HEK293 (cell line): Measurements from ENCODE around the gene DDX20.

Experiments
- CTCF ChIA-PET: fragments of 350-600 bp; formaldehyde crosslinking; extraction: SDS; loops from one replicate; lab custom pipeline; 2021; ENCODE audit warnings: antibody characterized with exemption; lab: Yijun Ruan, JAX
- POLR2A ChIA-PET: fragments of 300-600 bp; formaldehyde crosslinking; extraction: SDS; loops from one replicate; lab custom pipeline; 2020; ENCODE audit warnings: antibody characterized with exemption, inconsistent platforms; lab: Yijun Ruan, JAX
- H3K27ac ChIP-seq: fragments of 200-500 bp; sonication (Bioruptor generic); 2 replicates; pipeline ENCODE4 v1.5.1; 2014; ENCODE audit warnings: low read depth, low read length, control low read depth, inconsistent platforms; ENCODE audit errors: extremely low read depth
- H3K36me3 ChIP-seq, 2 experiments: fragments of 200-500 bp in 1 of 2; sonication (Bioruptor generic) in 1 of 2; 1 replicate in 1 of 2; 2 replicates in 1 of 2; pipeline ENCODE4 v1.5.1; 2014 to 2017; ENCODE audit warnings: inconsistent platforms in 2 of 2, low read length in 2 of 2; ENCODE audit not compliant: control insufficient read depth in 2 of 2, insufficient read depth in 1 of 2
- H3K4me1 ChIP-seq: fragments of 200-500 bp; sonication (Bioruptor generic); 2 replicates; pipeline ENCODE4 v1.5.1; 2014; ENCODE audit warnings: mild to moderate bottlenecking, low read length, inconsistent platforms; ENCODE audit not compliant: control insufficient read depth, insufficient read depth
- H3K4me3 ChIP-seq: 2 replicates; pipeline ENCODE4 v1.5.1; 2011; ENCODE audit warnings: low read depth, mild to moderate bottlenecking, control low read depth, low read length, moderate library complexity
- H3K9me3 ChIP-seq: fragments of 200-500 bp; sonication (Bioruptor generic); 2 replicates; pipeline ENCODE4 v1.5.1; 2014; ENCODE audit warnings: low read depth, low read length, inconsistent platforms; ENCODE audit not compliant: control insufficient read depth, insufficient read depth
- GFI1B ChIP-seq: fragments of 450-650 bp; formaldehyde crosslinking; IDR thresholded peaks from 2 replicates; pipeline ENCODE4 v1.5.1; 2016; ENCODE audit warnings: missing biosample characterization, missing genetic modification characterization
- GLI4 ChIP-seq: fragments of 450-650 bp; formaldehyde crosslinking; IDR thresholded peaks from 2 replicates; pipeline ENCODE4 v1.5.1; 2016; ENCODE audit warnings: missing biosample characterization, missing genetic modification characterization
- KLF16 ChIP-seq: fragments of 450-650 bp; formaldehyde crosslinking; IDR thresholded peaks from 2 replicates; pipeline ENCODE4 v1.5.1; 2017; ENCODE audit warnings: missing biosample characterization, missing genetic modification characterization
- MZF1 ChIP-seq: fragments of 450-650 bp; formaldehyde crosslinking; IDR thresholded peaks from 2 replicates; pipeline ENCODE4 v1.5.1; 2017; ENCODE audit warnings: missing biosample characterization, missing genetic modification characterization, borderline replicate concordance
- SALL2 ChIP-seq: fragments of 450-650 bp; formaldehyde crosslinking; IDR thresholded peaks from 2 replicates; pipeline ENCODE4 v1.5.0; 2017; ENCODE audit warnings: missing biosample characterization, mild to moderate bottlenecking, missing genetic modification characterization, borderline replicate concordance
- ZNF138 ChIP-seq: fragments of 450-650 bp; formaldehyde crosslinking; IDR thresholded peaks from 2 replicates; pipeline ENCODE4 v1.5.1; 2016; ENCODE audit warnings: missing biosample characterization, missing genetic modification characterization, borderline replicate concordance
- ZNF354C ChIP-seq: fragments of 450-650 bp; formaldehyde crosslinking; IDR thresholded peaks from 2 replicates; pipeline ENCODE4 v1.5.1; 2016; ENCODE audit warnings: missing biosample characterization, missing genetic modification characterization, low read depth, borderline replicate concordance
- ZNF394 ChIP-seq: fragments of 450-650 bp; formaldehyde crosslinking; IDR thresholded peaks from 2 replicates; pipeline ENCODE4 v1.5.1; 2016; ENCODE audit warnings: missing biosample characterization, missing genetic modification characterization, mild to moderate bottlenecking, moderate library complexity, borderline replicate concordance
- ZNF416 ChIP-seq: fragments of 450-650 bp; formaldehyde crosslinking; IDR thresholded peaks from 2 replicates; pipeline ENCODE4 v1.5.1; 2016; ENCODE audit warnings: missing biosample characterization, missing genetic modification characterization
- ZNF510 ChIP-seq: fragments of 450-650 bp; formaldehyde crosslinking; IDR thresholded peaks from 2 replicates; pipeline ENCODE4 v1.5.1; 2018; ENCODE audit warnings: mild to moderate bottlenecking, missing genetic modification characterization, missing biosample characterization; ENCODE audit not compliant: insufficient replicate concordance
- ZNF664 ChIP-seq: fragments of 450-650 bp; formaldehyde crosslinking; IDR thresholded peaks from 2 replicates; pipeline ENCODE4 v1.5.1; 2016; ENCODE audit warnings: missing biosample characterization, missing genetic modification characterization
- ZNF777 ChIP-seq: fragments of 450-650 bp; formaldehyde crosslinking; IDR thresholded peaks from 2 replicates; pipeline ENCODE4 v1.5.1; 2017; ENCODE audit warnings: missing biosample characterization, missing genetic modification characterization, borderline replicate concordance
- TF ChIP-seq, protein P1 (sequence below): fragments of 450-650 bp; formaldehyde crosslinking; IDR thresholded peaks from 2 replicates; pipeline ENCODE4 v1.5.1; 2017; ENCODE audit warnings: missing biosample characterization, missing genetic modification characterization
- TF ChIP-seq, protein P2 (sequence below): fragments of 450-650 bp; formaldehyde crosslinking; IDR thresholded peaks from 2 replicates; pipeline ENCODE4 v1.5.1; 2016; ENCODE audit warnings: missing biosample characterization, missing genetic modification characterization
- TF ChIP-seq, protein P3 (sequence below): fragments of 450-650 bp; formaldehyde crosslinking; IDR thresholded peaks from 2 replicates; pipeline ENCODE4 v1.5.1; 2016; ENCODE audit warnings: missing biosample characterization, missing genetic modification characterization
- TF ChIP-seq, protein P4 (sequence below): fragments of 450-650 bp; formaldehyde crosslinking; IDR thresholded peaks from 2 replicates; pipeline ENCODE4 v1.5.1; 2016; ENCODE audit warnings: missing biosample characterization, missing genetic modification characterization, low read depth
- TF ChIP-seq, protein P5 (sequence below): fragments of 450-650 bp; formaldehyde crosslinking; IDR thresholded peaks from 2 replicates; pipeline ENCODE4 v1.5.1; 2016; ENCODE audit warnings: missing biosample characterization, missing genetic modification characterization
- TF ChIP-seq, protein P6 (sequence below): fragments of 450-650 bp; formaldehyde crosslinking; IDR thresholded peaks from 2 replicates; pipeline ENCODE4; 2016; ENCODE audit warnings: missing biosample characterization, missing genetic modification characterization
- TF ChIP-seq, protein P7 (sequence below): fragments of 450-650 bp; IDR thresholded peaks from 2 replicates; pipeline ENCODE4 v1.5.1; 2018; ENCODE audit warnings: missing biosample characterization, missing genetic modification characterization

Gene DDX20

DNA sequence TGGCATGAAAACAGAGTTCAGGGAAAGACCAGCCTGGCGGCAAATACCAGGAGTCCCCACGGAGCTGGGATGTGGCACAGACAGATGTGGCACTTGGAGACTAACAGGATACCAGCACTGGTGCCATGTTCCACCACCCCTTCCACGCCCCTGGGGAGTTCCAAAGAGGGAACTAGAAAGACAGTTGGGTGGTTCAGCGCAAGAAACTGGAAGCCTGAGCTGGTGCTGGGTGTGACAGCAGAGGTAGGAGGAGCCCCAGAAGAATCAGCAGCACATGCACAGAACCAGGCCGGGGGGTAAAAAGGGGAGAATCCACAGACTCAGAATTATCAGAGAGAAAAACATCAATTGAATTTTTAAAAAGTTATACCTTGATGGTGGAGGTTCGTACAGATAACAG, 22.4 kb downstream of the DDX20 start:
- ChIA-PET POLR2A (no interaction called here), CTCF (interaction anchor here (0.6 to 1.6 kb wide), 2 partner anchors 9 to 41 kb away, joined by 4 to 5 read pairs; no protein-coding TSS in a partner anchor)
- H3K4me1 ChIP-seq: no peaks in the 10 kb centered on the region
- H3K9me3 ChIP-seq: no peaks in the 10 kb centered on the region
- TF ChIP-seq, protein P1, sequence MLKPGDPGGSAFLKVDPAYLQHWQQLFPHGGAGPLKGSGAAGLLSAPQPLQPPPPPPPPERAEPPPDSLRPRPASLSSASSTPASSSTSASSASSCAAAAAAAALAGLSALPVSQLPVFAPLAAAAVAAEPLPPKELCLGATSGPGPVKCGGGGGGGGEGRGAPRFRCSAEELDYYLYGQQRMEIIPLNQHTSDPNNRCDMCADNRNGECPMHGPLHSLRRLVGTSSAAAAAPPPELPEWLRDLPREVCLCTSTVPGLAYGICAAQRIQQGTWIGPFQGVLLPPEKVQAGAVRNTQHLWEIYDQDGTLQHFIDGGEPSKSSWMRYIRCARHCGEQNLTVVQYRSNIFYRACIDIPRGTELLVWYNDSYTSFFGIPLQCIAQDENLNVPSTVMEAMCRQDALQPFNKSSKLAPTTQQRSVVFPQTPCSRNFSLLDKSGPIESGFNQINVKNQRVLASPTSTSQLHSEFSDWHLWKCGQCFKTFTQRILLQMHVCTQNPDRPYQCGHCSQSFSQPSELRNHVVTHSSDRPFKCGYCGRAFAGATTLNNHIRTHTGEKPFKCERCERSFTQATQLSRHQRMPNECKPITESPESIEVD (tag by site-specific recombination): no peak
- TF ChIP-seq GLI4 (tag by site-specific recombination): no peak
- no peak for TF ChIP-seq ZNF138 (tag by site-specific recombination)
- TF ChIP-seq SALL2 (tag by site-specific recombination): no peak
- no peak for TF ChIP-seq ZNF394 (tag by site-specific recombination)
- no peak for TF ChIP-seq ZNF664 (tag by site-specific recombination)
- H3K4me3 ChIP-seq: no peak overlapping the region
- no peaks in the 10 kb centered on the region for H3K36me3 ChIP-seq
- no peak overlapping the region for H3K27ac ChIP-seq

DNA sequence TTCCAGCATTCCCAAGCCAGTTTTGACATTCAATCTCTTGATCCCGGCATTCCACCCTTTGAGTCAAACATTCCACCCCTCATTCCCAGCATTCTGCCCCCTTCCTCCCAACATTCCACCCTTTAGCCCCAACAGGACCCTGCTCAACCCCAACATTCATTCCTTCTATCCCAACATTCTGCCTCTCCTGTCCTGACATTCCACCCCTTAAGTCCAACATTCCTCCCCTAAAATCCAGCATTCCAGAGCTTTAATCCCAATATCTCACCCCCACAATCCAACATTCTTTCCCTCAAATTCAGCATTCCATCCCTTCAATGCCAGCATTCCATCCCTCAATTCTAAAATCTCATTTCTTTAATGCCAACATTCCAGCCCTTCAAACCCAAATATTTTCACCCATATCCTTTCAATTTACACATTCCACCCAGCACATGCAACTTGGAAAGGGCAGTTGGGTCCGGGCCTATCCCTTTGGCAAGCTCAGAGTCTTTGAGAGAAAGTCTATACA, 22.9 kb downstream of the DDX20 start:
- Histone ChIP-seq H3K4me1 (no peaks in the 10 kb centered on the region), H3K4me3 (no peak overlapping the region), H3K36me3 (no peaks in the 10 kb centered on the region), H3K9me3 (no peaks in the 10 kb centered on the region), H3K27ac (no peak overlapping the region)
- ChIA-PET POLR2A (no interaction called here), CTCF (interaction anchor here (0.6 to 1.6 kb wide), 2 partner anchors 9 to 40 kb away, joined by 4 to 5 read pairs; no protein-coding TSS in a partner anchor)
- TF ChIP-seq, protein P2, sequence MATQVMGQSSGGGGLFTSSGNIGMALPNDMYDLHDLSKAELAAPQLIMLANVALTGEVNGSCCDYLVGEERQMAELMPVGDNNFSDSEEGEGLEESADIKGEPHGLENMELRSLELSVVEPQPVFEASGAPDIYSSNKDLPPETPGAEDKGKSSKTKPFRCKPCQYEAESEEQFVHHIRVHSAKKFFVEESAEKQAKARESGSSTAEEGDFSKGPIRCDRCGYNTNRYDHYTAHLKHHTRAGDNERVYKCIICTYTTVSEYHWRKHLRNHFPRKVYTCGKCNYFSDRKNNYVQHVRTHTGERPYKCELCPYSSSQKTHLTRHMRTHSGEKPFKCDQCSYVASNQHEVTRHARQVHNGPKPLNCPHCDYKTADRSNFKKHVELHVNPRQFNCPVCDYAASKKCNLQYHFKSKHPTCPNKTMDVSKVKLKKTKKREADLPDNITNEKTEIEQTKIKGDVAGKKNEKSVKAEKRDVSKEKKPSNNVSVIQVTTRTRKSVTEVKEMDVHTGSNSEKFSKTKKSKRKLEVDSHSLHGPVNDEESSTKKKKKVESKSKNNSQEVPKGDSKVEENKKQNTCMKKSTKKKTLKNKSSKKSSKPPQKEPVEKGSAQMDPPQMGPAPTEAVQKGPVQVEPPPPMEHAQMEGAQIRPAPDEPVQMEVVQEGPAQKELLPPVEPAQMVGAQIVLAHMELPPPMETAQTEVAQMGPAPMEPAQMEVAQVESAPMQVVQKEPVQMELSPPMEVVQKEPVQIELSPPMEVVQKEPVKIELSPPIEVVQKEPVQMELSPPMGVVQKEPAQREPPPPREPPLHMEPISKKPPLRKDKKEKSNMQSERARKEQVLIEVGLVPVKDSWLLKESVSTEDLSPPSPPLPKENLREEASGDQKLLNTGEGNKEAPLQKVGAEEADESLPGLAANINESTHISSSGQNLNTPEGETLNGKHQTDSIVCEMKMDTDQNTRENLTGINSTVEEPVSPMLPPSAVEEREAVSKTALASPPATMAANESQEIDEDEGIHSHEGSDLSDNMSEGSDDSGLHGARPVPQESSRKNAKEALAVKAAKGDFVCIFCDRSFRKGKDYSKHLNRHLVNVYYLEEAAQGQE (tag by site-specific recombination): no peak
- no peak for TF ChIP-seq ZNF510 (tag by site-specific recombination)
- TF ChIP-seq, protein P3, sequence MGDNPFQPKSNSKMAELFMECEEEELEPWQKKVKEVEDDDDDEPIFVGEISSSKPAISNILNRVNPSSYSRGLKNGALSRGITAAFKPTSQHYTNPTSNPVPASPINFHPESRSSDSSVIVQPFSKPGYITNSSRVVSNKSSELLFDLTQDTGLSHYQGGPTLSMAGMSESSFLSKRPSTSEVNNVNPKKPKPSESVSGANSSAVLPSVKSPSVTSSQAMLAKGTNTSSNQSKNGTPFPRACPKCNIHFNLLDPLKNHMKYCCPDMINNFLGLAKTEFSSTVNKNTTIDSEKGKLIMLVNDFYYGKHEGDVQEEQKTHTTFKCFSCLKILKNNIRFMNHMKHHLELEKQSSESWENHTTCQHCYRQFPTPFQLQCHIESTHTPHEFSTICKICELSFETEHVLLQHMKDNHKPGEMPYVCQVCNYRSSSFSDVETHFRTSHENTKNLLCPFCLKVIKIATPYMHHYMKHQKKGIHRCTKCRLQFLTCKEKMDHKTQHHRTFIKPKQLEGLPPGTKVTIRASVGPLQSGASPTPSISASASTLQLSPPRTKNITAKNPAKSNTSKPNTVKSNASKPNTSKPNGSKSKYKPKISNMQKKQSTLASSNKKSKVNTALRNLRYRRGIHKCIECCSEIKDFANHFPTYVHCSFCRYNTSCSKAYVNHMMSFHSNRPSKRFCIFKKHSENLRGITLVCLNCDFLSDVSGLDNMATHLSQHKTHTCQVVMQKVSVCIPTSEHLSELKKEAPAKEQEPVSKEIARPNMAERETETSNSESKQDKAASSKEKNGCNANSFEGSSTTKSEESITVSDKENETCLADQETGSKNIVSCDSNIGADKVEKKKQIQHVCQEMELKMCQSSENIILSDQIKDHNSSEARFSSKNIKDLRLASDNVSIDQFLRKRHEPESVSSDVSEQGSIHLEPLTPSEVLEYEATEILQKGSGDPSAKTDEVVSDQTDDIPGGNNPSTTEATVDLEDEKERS (tag by site-specific recombination): no peak
- TF ChIP-seq, protein P4, sequence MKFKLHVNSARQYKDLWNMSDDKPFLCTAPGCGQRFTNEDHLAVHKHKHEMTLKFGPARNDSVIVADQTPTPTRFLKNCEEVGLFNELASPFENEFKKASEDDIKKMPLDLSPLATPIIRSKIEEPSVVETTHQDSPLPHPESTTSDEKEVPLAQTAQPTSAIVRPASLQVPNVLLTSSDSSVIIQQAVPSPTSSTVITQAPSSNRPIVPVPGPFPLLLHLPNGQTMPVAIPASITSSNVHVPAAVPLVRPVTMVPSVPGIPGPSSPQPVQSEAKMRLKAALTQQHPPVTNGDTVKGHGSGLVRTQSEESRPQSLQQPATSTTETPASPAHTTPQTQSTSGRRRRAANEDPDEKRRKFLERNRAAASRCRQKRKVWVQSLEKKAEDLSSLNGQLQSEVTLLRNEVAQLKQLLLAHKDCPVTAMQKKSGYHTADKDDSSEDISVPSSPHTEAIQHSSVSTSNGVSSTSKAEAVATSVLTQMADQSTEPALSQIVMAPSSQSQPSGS (tag by site-specific recombination): no peak
- no peak for TF ChIP-seq MZF1 (tag by site-specific recombination)
- TF ChIP-seq ZNF354C: no peak
- TF ChIP-seq GFI1B (tag by site-specific recombination): no peak
- TF ChIP-seq, protein P5, sequence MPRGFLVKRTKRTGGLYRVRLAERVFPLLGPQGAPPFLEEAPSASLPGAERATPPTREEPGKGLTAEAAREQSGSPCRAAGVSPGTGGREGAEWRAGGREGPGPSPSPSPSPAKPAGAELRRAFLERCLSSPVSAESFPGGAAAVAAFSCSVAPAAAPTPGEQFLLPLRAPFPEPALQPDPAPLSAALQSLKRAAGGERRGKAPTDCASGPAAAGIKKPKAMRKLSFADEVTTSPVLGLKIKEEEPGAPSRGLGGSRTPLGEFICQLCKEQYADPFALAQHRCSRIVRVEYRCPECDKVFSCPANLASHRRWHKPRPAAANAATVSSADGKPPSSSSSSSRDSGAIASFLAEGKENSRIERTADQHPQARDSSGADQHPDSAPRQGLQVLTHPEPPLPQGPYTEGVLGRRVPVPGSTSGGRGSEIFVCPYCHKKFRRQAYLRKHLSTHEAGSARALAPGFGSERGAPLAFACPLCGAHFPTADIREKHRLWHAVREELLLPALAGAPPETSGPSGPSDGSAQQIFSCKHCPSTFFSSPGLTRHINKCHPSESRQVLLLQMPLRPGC (tag by site-specific recombination): no peak
- no peak for TF ChIP-seq ZNF777
- no peak for TF ChIP-seq ZNF416 (tag by site-specific recombination)
- TF ChIP-seq, protein P6, sequence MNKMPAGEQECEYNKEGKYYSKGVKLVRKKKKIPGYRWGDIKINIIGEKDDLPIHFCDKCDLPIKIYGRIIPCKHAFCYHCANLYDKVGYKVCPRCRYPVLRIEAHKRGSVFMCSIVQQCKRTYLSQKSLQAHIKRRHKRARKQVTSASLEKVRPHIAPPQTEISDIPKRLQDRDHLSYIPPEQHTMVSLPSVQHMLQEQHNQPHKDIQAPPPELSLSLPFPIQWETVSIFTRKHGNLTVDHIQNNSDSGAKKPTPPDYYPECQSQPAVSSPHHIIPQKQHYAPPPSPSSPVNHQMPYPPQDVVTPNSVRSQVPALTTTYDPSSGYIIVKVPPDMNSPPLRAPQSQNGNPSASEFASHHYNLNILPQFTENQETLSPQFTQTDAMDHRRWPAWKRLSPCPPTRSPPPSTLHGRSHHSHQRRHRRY (tag by site-specific recombination): no peak
- TF ChIP-seq KLF16 (tag by site-specific recombination): no peak
- TF ChIP-seq, protein P7, sequence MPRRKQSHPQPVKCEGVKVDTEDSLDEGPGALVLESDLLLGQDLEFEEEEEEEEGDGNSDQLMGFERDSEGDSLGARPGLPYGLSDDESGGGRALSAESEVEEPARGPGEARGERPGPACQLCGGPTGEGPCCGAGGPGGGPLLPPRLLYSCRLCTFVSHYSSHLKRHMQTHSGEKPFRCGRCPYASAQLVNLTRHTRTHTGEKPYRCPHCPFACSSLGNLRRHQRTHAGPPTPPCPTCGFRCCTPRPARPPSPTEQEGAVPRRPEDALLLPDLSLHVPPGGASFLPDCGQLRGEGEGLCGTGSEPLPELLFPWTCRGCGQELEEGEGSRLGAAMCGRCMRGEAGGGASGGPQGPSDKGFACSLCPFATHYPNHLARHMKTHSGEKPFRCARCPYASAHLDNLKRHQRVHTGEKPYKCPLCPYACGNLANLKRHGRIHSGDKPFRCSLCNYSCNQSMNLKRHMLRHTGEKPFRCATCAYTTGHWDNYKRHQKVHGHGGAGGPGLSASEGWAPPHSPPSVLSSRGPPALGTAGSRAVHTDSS (tag by site-specific recombination): no peak
